ENCODE results near the gene ABCC12. TPM values are rescaled to one million over a fixed set of nuclear protein-coding genes. Genes with fewer than 3 reads are reported as not detected.
A peak's percentile ranks its signal among the peaks of the same experiment; 100 is the strongest.

ABCC12 gene
- polyA plus RNA-seq, 1 experiment: not detected

GRCh38 chr16:48165961-48166578, 10.3 kb upstream of the ABCC12 start:
- no peak for DNase-seq (ENCODE audit: low read depth)
- Histone ChIP-seq H3K36me3 (ENCODE audit: control insufficient read depth, insufficient read depth, low read length) (no peaks in the 10 kb centered on the region), H3K27me3 (ENCODE audit: control insufficient read depth, insufficient read depth, low read length) (no peaks in the 10 kb centered on the region), H3K4me3 (ENCODE audit: low read depth, low read length) (no peak overlapping the region)
- POLR2A ChIA-PET: no interaction called here
- TF ChIP-seq CTCF (IDR thresholded peaks at IDR 0.05; ENCODE audit: insufficient read depth, low read depth, low read length): no peak
- CTCF ChIA-PET: interaction anchor here (1.1 to 4.1 kb wide), 9 partner anchors 8 to 1218 kb away, joined by 4 to 57 read pairs (median 10); partner anchors contain the start of gene NETO2

GRCh38 chr16:48164907-48165715, 9.3 kb upstream of the ABCC12 start:
- DNase-seq (ENCODE audit: low read depth): no peak
- H3K27me3 ChIP-seq (ENCODE audit: control insufficient read depth, insufficient read depth, low read length): no peaks in the 10 kb centered on the region; the same call in 1 of the 2 replicates
- POLR2A ChIA-PET: no interaction called here
- no peak overlapping the region for H3K4me3 ChIP-seq (ENCODE audit: low read depth, low read length)
- H3K36me3 ChIP-seq (ENCODE audit: control insufficient read depth, insufficient read depth, low read length): no peaks in the 10 kb centered on the region
- CTCF ChIA-PET: interaction anchor here (0.5 to 4.1 kb wide), 44 partner anchors 8 to 1372 kb away, joined by 3 to 57 read pairs (median 3); partner anchors contain the start of gene NETO2
- peak; percentile 87 for TF ChIP-seq CTCF (IDR thresholded peaks at IDR 0.05; ENCODE audit: insufficient read depth, low read depth, low read length)

- H3K4me3 ChIP-seq (ENCODE audit: low read depth, low read length): no peak overlapping the region
- no peak for DNase-seq (ENCODE audit: low read depth)
- TF ChIP-seq CTCF (IDR thresholded peaks at IDR 0.05; ENCODE audit: insufficient read depth, low read depth, low read length): no peak
- ChIA-PET POLR2A (no interaction called here), CTCF (interaction anchor here (0.6 to 1.3 kb wide), 3 partner anchors 467 to 1021 kb away, joined by 3 to 4 read pairs (median 4); partner anchors contain the start of gene NETO2)
- H3K27me3 ChIP-seq (ENCODE audit: control insufficient read depth, insufficient read depth, low read length): no peaks in the 10 kb centered on the region; the same call in 1 of the 2 replicates
- H3K36me3 ChIP-seq (ENCODE audit: control insufficient read depth, insufficient read depth, low read length): no peaks in the 10 kb centered on the region
These were observed 7.1 kb upstream of the ABCC12 start for GRCh38 chr16:48162839-48163410.

GRCh38 chr16:48161906-48162305, 6.1 kb upstream of the ABCC12 start:
- CTCF ChIA-PET: interaction anchor here (0.7 to 7.4 kb wide), 4 partner anchors 286 to 1210 kb away, joined by 3 to 69 read pairs (median 3); partner anchors contain the start of gene NETO2

More at GRCh38 chr16:48161906-48162305, 6.1 kb upstream of the ABCC12 start:
- no peak for DNase-seq (ENCODE audit: low read depth)
- POLR2A ChIA-PET: no interaction called here
- no peaks in the 10 kb centered on the region for H3K36me3 ChIP-seq (ENCODE audit: control insufficient read depth, insufficient read depth, low read length)
- TF ChIP-seq CTCF (IDR thresholded peaks at IDR 0.05; ENCODE audit: insufficient read depth, low read depth, low read length): no peak
- no peaks in the 10 kb centered on the region; the same call in 1 of the 2 replicates for H3K27me3 ChIP-seq (ENCODE audit: control insufficient read depth, insufficient read depth, low read length)
- no peak overlapping the region for H3K4me3 ChIP-seq (ENCODE audit: low read depth, low read length)

Measured in BJ (cell line).